Activated T-cell treated with anti-CD3 and anti-CD28 coated beads for 1 hour (primary cell): Measurements from ENCODE around the gene FSTL4.

Experiments
- DNase-seq: peaks from one replicate; pipeline ENCODE4 v3.0.0-alpha.2; 2020; ENCODE audit warnings: low read depth

FSTL4 gene

GRCh38 chr5:133478199-133478985, 133.9 kb downstream of the FSTL4 start:
- DNase-seq, result no peak

DNA sequence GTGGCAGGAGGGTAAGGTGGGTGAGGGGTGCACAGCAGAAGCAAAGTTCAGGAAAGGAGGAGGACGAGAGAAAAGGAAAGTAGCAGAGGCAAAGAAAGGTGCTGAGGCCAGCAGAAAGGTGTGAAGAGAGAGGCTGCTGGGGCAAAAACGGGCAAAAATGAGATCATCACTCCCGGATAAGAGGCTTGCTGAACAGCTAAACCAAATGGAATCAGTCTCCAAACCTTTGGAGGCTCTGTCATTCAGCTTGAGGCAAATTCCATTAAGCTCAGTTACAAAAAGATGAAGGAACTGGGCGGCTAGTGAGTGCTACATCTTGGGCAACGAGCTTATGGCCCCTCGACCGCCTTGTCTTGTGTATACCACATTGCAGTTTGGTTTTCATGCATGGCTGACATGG, 136.4 kb downstream of the FSTL4 start:
- no peak for DNase-seq

DNA sequence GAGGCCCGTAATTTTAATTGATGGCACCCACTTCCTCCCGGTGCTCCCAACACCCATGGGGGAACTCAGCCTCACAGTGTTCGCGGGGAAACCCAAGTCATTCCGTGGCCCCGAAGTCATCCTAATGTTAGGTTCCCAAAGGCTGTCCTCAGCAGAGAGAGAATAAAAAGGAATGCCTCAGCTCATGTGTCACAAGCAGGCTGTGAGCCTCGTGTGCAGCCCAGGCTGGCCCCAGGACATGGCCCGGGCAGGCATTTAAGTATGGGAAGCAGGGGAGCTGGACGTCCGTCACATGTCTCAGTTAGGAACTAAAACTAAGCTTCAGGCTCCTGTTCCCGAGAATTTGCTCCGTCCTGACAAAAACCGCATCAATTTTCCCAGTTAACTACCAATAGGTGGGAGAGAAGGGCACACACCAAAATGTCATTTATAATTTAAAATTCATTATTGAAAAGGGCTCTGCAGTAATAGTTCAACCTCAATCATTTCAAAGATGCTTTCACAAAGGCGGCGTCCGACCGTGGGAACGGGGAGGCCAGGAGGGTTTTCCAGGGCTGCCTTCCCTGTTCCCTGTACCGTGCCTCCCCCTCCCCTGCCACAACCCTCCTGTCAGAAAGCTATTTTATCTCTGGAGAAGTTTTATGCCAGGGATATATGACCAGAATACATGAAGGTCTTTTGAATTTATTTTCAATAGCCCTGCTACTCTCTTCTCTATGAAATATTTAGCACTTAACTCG, 137.3 kb downstream of the FSTL4 start:
- no peak for DNase-seq

GRCh38 chr5:133473291-133473690, 139.1 kb downstream of the FSTL4 start:
- no peak for DNase-seq

DNA sequence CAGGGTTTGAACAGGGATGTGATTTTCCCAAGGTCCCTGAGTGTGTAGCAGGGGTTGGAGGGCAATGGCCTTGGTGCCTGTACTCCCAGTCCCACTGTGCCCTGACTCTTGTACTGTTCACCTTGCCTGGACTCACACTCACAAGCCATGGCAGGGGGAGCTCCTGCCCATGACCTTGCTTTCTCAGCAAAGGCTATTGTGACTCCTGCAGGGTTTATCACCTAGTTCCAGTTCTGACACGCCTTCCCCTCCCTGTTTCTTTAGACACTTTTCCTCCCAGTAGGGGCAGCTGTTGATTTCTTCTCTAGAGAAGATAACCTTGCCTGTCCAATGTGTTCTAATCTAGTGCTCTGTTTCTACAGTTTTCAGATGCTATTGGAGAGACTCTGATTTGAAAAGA, 139.5 kb downstream of the FSTL4 start:
- DNase-seq, result no peak

DNA sequence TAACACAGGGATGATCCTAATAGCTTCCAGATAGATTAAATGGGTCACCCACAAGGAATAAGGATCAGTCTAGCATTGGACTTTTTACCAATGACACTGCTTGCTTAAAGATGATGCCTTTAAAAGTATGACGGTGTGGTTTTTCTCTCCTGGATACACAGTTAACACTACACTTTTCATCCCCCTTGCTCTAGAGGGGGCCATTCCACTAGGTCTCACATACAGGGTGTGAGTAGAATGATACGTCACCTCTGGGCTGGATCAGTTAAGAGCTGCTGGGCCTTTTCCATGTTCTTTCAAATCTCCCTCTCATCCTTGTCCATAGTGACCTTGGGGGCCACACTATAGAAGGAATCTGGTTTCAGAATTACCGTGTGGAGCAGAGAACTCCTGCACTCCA, 140.6 kb downstream of the FSTL4 start:
- no peak for DNase-seq

- DNase-seq, result no peak
Measured at GRCh38 chr5:133470841-133471240, 141.5 kb downstream of the FSTL4 start.

DNA sequence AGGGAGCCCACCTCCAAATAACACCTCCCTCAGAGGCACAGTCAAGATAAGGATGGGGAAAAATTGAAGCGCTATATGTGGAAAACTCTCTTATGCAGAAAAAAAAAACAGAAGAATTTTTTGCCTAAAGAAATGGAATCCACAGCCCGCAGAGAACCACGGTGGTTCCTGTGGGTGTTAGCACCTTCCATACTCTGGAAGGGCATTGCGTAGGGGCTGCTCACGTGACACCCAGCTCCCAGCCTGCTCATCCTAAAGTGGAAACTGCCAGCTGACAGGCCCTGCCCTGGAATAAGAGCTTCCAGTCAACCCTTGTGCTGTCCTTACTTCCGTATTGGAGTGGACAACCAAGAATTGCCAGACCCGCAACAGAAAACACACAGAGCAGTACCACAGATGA, 142.5 kb downstream of the FSTL4 start:
- no peak for DNase-seq

DNA sequence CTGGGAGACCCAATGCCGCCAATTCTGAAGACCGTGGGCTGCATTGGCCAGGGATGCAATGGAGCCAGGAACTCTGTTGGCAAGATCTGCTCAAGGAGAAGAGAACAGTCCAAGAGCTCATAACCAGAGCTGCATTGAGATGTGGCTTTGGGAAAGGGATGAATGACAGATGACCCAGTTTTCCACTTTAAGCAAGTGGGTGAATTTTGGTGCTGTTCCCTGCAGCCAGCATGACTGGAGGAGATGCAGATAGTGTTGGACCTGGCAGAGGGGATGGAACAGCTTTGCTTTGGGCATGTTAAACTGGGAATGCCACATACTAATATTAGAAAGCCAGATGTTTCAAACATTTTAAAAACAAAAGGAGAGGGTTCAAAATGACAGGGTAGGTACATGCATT, 143.1 kb downstream of the FSTL4 start:
- DNase-seq, result no peak

DNA sequence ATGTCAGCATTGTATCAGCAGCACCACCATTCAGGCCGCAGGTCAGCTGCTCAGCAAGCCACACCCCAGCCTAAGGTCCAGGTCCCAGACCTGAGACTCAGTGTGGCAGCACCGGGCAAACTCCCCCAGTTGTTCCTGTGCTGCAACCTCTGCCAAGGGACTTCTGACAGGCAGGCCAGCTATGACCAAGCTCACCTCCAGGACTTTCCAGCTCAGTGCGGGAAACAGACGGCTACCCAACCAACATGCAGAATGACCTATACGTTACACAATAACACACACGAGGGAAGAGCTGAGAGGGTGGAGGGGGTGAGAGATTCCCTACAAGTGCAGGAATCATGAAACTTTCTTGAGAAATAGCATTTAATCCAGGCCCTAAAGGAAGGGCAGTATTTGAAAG, 143.7 kb downstream of the FSTL4 start:
- no peak for DNase-seq

- DNase-seq, result no peak
Measured at GRCh38 chr5:133467826-133468463, 144.4 kb downstream of the FSTL4 start.

- no peak for DNase-seq
Measured at GRCh38 chr5:133467335-133467779, 145.0 kb downstream of the FSTL4 start.

- DNase-seq, result no peak
Measured at GRCh38 chr5:133466556-133467334, 145.6 kb downstream of the FSTL4 start.

- no peak for DNase-seq
Measured at GRCh38 chr5:133464013-133464412, 148.3 kb downstream of the FSTL4 start.

DNA sequence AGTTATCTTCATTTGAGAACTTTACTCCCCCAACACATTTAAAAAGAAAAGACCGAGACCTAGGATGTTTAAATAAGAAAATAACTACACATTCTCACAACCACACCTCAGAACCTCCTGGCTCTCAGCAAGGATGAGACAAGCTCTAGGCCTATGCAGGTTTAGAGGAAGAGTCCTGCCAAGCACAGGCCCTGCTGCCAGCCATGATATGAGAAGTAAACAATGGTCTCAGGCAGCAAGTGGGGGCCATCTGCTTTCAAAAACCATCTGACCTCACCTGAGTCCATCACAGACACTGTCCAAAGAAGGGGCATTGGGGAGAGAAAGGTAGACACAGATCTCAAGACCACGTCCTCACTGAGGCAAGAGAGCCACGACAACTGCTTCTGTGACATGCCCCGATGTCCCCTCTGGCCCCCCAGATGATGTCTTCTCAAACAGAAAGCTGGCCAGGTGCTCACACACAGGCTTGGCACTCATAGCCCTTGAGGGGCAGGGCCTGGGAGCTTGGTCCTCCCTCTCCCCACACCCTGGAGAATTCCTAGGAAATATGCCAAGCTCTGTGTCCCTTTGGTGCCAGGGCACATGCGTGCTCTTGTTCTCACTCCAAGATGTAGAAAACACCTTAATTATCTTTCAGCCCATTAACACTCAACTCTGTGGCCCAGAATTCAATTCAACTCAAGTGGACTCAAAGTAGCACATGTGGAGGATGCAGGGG, 150.4 kb downstream of the FSTL4 start:
- no peak for DNase-seq

GRCh38 chr5:133460172-133460758, 152.1 kb downstream of the FSTL4 start:
- DNase-seq, result peak; percentile 14

GRCh38 chr5:133459474-133460160, 152.7 kb downstream of the FSTL4 start:
- DNase-seq, result no peak

DNA sequence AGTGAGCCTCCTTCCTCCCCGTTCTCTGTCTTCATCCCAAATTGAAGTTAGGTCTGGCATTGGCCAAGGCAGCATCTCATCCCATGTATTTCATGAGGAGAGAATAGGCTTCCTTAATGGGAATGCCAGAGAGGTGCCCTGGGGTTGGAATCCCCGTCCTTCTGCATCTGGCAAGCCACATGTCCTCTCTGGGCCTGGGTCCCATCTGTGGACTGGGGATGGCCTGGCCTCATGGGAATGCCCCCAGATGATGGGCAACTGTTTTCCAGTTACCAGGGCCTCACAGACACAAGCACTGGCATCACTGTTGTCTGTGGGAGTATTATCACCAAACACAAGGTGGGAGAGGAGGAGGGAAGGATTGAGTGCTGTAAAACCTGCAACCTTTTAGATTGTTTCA, 153.9 kb downstream of the FSTL4 start:
- DNase-seq, result no peak

- no peak for DNase-seq
Measured at GRCh38 chr5:133457439-133458355, 154.6 kb downstream of the FSTL4 start.
